ENCODE data around the gene NPEPL1.

Gene NPEPL1

GRCh38 chr20:58660855-58661597 is 31.6 kb upstream of the NPEPL1 start:
- DNase-seq (ENCODE audit: low read depth), result no peak
- no peak for TF ChIP-seq CTCF (IDR thresholded peaks at IDR 0.05; ENCODE audit: low read depth, low read length, missing control alignments)
- H3K4me3 ChIP-seq (ENCODE audit: low read depth, low read length), result no peak overlapping the region

- TF ChIP-seq CTCF (IDR thresholded peaks at IDR 0.05; ENCODE audit: low read depth, low read length, missing control alignments), result no peak
- H3K4me3 ChIP-seq (ENCODE audit: low read depth, low read length), result no peak overlapping the region
- DNase-seq (ENCODE audit: low read depth), result no peak
These were observed 30.8 kb upstream of the NPEPL1 start for GRCh38 chr20:58661598-58662473.

- TF ChIP-seq CTCF (IDR thresholded peaks at IDR 0.05; ENCODE audit: low read depth, low read length, missing control alignments), result no peak
- no peak for DNase-seq (ENCODE audit: low read depth)
- H3K4me3 ChIP-seq (ENCODE audit: low read depth, low read length), result no peak overlapping the region
These were observed 28.3 kb upstream of the NPEPL1 start for GRCh38 chr20:58664331-58664730.

GRCh38 chr20:58664883-58665282 is 27.7 kb upstream of the NPEPL1 start:
- DNase-seq (ENCODE audit: low read depth), result no peak
- no peak overlapping the region for H3K4me3 ChIP-seq (ENCODE audit: low read depth, low read length)
- TF ChIP-seq CTCF (IDR thresholded peaks at IDR 0.05; ENCODE audit: low read depth, low read length, missing control alignments), result no peak

GRCh38 chr20:58665606-58666005 is 27.0 kb upstream of the NPEPL1 start:
- no peak for TF ChIP-seq CTCF (IDR thresholded peaks at IDR 0.05; ENCODE audit: low read depth, low read length, missing control alignments)
- H3K4me3 ChIP-seq (ENCODE audit: low read depth, low read length), result no peak overlapping the region
- DNase-seq (ENCODE audit: low read depth), result no peak

- no peak for TF ChIP-seq CTCF (IDR thresholded peaks at IDR 0.05; ENCODE audit: low read depth, low read length, missing control alignments)
- H3K4me3 ChIP-seq (ENCODE audit: low read depth, low read length), result no peak overlapping the region
- no peak for DNase-seq (ENCODE audit: low read depth)
These were observed 25.9 kb upstream of the NPEPL1 start for GRCh38 chr20:58666702-58667101.

Measured in GM12864 (cell line).